Endothelial cell of umbilical vein (primary cell): Measurements from ENCODE around the gene RGS9.

Experiments
- CTCF ChIP-seq, 2 donors: IDR thresholded peaks; 1 replicate in 1 of 2; 2 replicates in 1 of 2; pipeline ENCODE4 v1.5.1; 2011; ENCODE audit warnings: low read length in 2 of 2, mild to moderate bottlenecking in 2 of 2, moderate library complexity in 2 of 2, control low read depth in 1 of 2, inconsistent platforms in 1 of 2, low read depth in 1 of 2; ENCODE audit not compliant: insufficient read depth in 1 of 2; ENCODE audit errors: extremely low read depth in 1 of 2
- EZH2 ChIP-seq: IDR thresholded peaks from 2 replicates; pipeline ENCODE4 v1.6.1; 2012; ENCODE audit warnings: borderline replicate concordance, low read depth, mild to moderate bottlenecking, moderate library complexity, low read length, inconsistent platforms; ENCODE audit not compliant: severe bottlenecking
- POLR2A ChIP-seq: IDR thresholded peaks from 2 replicates; pipeline ENCODE4 v1.6.1; 2012; ENCODE audit warnings: low read depth, mild to moderate bottlenecking, control low read depth, low read length

- TF ChIP-seq CTCF (IDR thresholded peaks at IDR 0.05; ENCODE audit: extremely low read depth in 1 of 2, insufficient read depth in 1 of 2, low read depth in 1 of 2, low read length in 2 of 2) (no peak), EZH2 (no peak), POLR2A (no peak)
These were observed 19.8 kb downstream of the RGS9 start for GRCh38 chr17:65156835-65157565.
